OCI-M1 (cell line): ENCODE results near the gene RUNX1.

Source experiments
- DNase-seq: peaks from one replicate; lab custom pipeline; 2025; lab: John Stamatoyannopoulos, UW

RUNX1 gene

GRCh38 chr21:34825101-34825500 lies 224.0 kb downstream of the RUNX1 start:
- no peak for DNase-seq

GRCh38 chr21:34824314-34824713 lies 224.8 kb downstream of the RUNX1 start:
- DNase-seq, result no peak

- DNase-seq, result peak; percentile 15
These were observed 226.2 kb downstream of the RUNX1 start for GRCh38 chr21:34822942-34823341.

- no peak for DNase-seq
These were observed 226.9 kb downstream of the RUNX1 start for GRCh38 chr21:34822168-34822567.

- no peak for DNase-seq
These were observed 227.4 kb downstream of the RUNX1 start for GRCh38 chr21:34821717-34822116.

- DNase-seq, result no peak
These were observed 229.1 kb downstream of the RUNX1 start for GRCh38 chr21:34820051-34820450.

- no peak for DNase-seq
These were observed 229.6 kb downstream of the RUNX1 start for GRCh38 chr21:34819357-34819999.

- no peak for DNase-seq
These were observed 230.4 kb downstream of the RUNX1 start for GRCh38 chr21:34818662-34819158.

GRCh38 chr21:34817821-34818661 lies 231.1 kb downstream of the RUNX1 start:
- no peak for DNase-seq

GRCh38 chr21:34815831-34816705 lies 233.0 kb downstream of the RUNX1 start:
- no peak for DNase-seq

GRCh38 chr21:34814529-34814951 lies 234.6 kb downstream of the RUNX1 start:
- no peak for DNase-seq

- DNase-seq, result no peak
These were observed 235.7 kb downstream of the RUNX1 start for GRCh38 chr21:34813266-34813894.

GRCh38 chr21:34812504-34813265 lies 236.4 kb downstream of the RUNX1 start:
- DNase-seq, result no peak

GRCh38 chr21:34811368-34811767 lies 237.7 kb downstream of the RUNX1 start:
- DNase-seq, result no peak

- DNase-seq, result no peak
These were observed 238.3 kb downstream of the RUNX1 start for GRCh38 chr21:34810786-34811185.

GRCh38 chr21:34809822-34810221 lies 239.3 kb downstream of the RUNX1 start:
- no peak for DNase-seq

GRCh38 chr21:34808569-34809204 lies 240.4 kb downstream of the RUNX1 start:
- no peak for DNase-seq

GRCh38 chr21:34807881-34808568 lies 241.1 kb downstream of the RUNX1 start:
- DNase-seq, result no peak

GRCh38 chr21:34807146-34807880 lies 241.8 kb downstream of the RUNX1 start:
- DNase-seq, result no peak
